Choroid plexus epithelial cell (primary cell): Measurements from ENCODE around the gene CCNL2.

ENCODE experiments used
- DNase-seq: peaks from one replicate; pipeline ENCODE4 v3.0.0-alpha.2; 2010; ENCODE audit warnings: low read depth
- H3K4me3 ChIP-seq: 2 replicates; pipeline ENCODE4 v1.5.1; 2011; ENCODE audit warnings: low read depth, mild to moderate bottlenecking, control low read depth, low read length, moderate library complexity
- TF ChIP-seq, protein P1 (sequence below): conservative IDR thresholded peaks from 2 replicates; pipeline ENCODE4 v1.5.1; 2011; ENCODE audit warnings: low read depth, mild to moderate bottlenecking, control low read depth, inconsistent platforms, low read length, moderate library complexity

The CCNL2 gene

DNA sequence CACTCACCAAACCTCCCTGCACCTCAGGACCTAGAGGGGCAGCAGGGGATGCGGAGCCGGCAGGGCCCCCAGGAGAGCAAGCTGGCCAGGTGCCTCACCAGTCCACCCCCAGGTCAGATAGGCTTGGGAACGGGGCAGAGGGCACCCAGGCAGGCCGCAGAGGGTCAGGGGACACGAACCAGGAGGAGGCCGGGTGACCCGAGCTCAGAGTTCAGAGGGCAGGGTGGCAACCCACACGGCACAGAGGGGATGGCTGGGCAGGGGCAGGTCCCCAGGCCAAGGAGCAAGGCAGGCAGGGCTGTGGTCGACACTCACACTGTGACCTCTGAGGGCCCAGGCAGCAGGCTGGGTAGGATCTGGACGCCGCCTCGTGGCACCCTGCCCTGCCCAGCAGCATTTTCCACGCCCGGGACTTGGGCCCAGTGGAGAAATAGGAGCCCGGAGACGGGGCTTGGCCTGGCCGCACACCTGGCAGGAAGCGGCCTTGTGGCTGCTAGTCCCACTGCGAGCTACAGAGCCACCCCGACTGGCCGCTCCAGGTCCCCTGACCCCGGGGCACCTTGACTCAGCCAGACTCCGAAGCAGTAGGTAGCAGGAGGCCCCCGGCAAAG is 55.2 kb downstream of the CCNL2 start:
- TF ChIP-seq, protein P1, sequence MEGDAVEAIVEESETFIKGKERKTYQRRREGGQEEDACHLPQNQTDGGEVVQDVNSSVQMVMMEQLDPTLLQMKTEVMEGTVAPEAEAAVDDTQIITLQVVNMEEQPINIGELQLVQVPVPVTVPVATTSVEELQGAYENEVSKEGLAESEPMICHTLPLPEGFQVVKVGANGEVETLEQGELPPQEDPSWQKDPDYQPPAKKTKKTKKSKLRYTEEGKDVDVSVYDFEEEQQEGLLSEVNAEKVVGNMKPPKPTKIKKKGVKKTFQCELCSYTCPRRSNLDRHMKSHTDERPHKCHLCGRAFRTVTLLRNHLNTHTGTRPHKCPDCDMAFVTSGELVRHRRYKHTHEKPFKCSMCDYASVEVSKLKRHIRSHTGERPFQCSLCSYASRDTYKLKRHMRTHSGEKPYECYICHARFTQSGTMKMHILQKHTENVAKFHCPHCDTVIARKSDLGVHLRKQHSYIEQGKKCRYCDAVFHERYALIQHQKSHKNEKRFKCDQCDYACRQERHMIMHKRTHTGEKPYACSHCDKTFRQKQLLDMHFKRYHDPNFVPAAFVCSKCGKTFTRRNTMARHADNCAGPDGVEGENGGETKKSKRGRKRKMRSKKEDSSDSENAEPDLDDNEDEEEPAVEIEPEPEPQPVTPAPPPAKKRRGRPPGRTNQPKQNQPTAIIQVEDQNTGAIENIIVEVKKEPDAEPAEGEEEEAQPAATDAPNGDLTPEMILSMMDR: no peak
- no peak overlapping the region for H3K4me3 ChIP-seq

DNA sequence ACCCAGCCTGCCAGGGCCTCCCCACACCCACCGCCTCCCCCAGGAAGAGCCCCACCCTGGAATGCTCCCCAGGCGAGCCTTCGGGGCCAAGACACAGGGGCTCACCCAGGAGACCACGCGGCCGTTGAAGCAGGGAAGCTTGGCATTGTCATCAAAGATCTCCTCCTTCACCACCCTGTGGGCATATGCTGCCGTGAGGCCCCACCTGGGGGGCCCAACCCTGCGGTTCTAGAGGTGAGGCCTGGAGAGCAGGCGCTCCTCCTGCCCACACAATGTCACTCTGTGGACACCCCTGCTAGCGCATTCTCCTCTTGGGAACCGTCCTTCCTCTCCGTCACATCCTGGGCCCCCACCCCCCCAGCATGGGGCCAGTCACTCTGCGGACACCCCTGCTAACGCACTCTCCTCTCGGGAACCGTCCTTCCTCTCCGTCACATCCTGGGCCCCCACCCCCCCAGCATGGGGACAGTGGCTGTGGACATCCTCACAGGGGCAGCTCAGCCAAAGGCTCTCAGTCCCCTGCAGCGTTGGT is 56.5 kb downstream of the CCNL2 start:
- TF ChIP-seq, protein P1: no peak
- DNase-seq: no peak
- H3K4me3 ChIP-seq: no peak overlapping the region

More for the DNA sequence above, 55.2 kb downstream of the CCNL2 start:
- no peak for DNase-seq

DNA sequence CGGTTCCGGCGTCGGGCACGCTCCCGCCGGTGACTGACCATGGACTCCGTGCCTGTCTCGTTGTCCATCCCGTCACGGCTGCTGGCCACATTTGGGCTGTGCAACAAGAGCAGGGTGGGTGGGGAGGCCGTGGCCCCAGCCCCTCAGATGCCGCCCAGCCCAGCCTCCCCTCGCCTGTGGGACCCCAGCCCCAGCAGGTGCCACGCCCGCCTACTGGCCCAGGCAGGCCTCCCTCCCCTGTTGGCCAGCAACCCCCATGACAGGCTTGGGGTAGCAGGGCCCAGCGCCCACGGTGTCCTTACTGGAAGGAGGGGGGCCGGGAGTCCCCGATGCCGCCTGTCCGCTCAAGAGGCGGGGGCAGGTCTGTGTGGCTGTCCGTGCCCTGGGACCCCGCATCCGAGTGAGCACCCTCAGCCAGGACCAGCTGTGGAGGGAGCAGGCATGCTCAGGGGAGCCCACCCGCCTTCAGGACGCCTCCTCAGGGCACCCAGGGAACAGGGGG is 57.0 kb downstream of the CCNL2 start:
- no peak overlapping the region for H3K4me3 ChIP-seq
- TF ChIP-seq, protein P1: no peak
- no peak for DNase-seq

DNA sequence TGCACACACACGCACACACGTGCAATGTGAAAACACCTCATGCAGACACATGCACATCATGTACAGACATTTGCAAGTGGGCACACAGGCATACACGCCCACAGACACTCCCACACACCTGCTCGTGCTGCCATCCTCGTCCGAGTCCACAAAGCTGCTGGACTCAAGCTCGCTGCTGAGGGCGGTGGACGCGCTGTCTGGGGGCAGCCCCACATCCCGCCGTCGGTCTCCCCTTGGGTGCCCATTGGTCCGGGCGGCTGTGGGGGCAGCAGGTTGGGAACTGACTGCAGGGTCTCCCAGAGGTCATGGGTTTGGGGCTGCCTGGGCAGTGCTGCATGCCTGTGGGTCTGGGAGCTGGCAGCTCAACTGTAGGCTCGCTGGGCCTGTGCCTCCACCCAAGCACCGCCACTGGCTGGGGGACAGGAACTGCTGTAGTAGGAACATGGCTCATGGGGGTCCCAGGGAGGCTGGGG is 57.5 kb downstream of the CCNL2 start:
- TF ChIP-seq, protein P1: no peak
- no peak overlapping the region for H3K4me3 ChIP-seq
- no peak for DNase-seq

DNA sequence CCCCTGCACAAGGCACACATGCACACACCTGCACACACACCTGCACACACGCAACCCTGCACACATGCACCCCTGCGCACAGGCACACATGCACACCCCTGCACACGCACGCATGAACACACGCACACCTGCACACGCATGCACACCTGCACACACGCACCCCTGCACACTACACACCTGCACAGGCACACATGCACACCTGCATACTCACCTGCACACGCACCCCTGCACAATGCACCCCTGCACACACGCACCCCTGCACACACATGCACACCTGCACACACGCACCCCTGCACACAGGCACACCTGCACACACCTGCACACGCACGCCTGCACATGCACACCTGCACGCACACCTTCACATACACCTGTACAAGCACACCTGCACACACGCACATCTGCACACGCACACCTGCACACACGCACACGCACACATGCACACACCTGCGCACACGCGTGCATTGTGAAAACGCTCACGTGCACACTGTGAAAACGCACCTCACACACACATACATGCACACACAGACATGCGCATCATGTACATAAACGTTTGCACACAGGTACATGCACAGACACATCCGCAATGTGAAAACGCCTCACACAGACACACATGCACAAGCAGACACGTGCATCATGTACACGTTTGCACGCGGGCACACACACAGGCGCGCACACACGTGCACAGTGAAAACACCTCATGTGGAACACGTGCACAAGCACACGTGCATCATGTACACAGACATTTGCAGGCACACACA is 58.2 kb downstream of the CCNL2 start:
- DNase-seq: no peak
- H3K4me3 ChIP-seq: no peak overlapping the region
- TF ChIP-seq, protein P1: no peak

DNA sequence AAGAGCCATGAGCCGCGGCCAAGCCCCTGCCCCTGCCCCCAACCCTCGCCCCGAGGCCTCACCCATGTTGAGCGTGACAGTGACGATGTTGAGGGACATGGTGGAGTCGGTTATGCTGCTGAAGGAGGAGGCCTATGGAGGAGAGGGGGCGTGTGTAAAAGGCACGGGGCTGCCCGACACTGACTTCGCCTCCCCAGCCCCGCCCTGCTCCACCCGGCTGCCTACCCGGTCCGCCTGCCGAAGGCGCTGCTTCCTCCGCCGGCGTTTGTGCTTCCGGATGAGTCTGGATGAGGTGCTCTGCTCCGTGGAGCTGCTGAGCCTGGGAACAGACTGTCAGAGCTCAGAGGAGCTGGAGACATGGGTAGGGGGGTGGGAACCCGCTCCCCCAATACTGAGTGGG is 59.0 kb downstream of the CCNL2 start:
- TF ChIP-seq, protein P1: no peak
- DNase-seq: no peak
- no peak overlapping the region for H3K4me3 ChIP-seq
